PC-3 (cell line): Measurements from ENCODE around the gene DNAL1. TPM values are rescaled to one million over a fixed set of nuclear protein-coding genes. Genes with fewer than 3 reads are reported as not detected.

Experiments used
- ATAC-seq: fragments of 200-7000 bp; cut with Tn5 transposase; 2 replicates; pipeline ENCODE4 v1.9.1; 2020; ENCODE audit warnings: mild to moderate bottlenecking, moderate library complexity
- BruUV-seq: library from RNA; stranded (reverse); fragments of 400-500 nt; replicated peaks from 2 replicates; lab custom pipeline; 2021; lab: Mats Ljungman, UMichigan
- CTCF ChIA-PET: fragments of 300-600 bp; sonication (Branson Sonifier 250); formaldehyde crosslinking; loops from one replicate; lab custom pipeline; 2022; ENCODE audit warnings: antibody characterized with exemption; lab: Charles Lee
- POLR2A ChIA-PET: fragments of 300-600 bp; sonication (Branson Sonifier 250); formaldehyde crosslinking; loops from one replicate; lab custom pipeline; 2022; ENCODE audit warnings: antibody characterized with exemption; ENCODE audit not compliant: unreplicated experiment; lab: Charles Lee
- DNase-seq: peaks from one replicate; pipeline ENCODE4 v3.0.0-alpha.2; 2015
- H2AFZ ChIP-seq: fragments of 300-600 bp; sonication (generic); 2 replicates; pipeline ENCODE4 v1.6.0; 2016; ENCODE audit warnings: antibody characterized with exemption, low read length
- H3F3A ChIP-seq: fragments of 300-600 bp; sonication (generic); one replicate; pipeline ENCODE4 v1.6.0; 2017; ENCODE audit warnings: antibody characterized with exemption, low read length, control low read depth, mild to moderate bottlenecking; ENCODE audit not compliant: unreplicated experiment
- H3K27ac ChIP-seq: fragments of 300-600 bp; sonication (generic); 2 replicates; pipeline ENCODE4 v1.5.1; 2016; ENCODE audit warnings: mild to moderate bottlenecking, low read length
- H3K27me3 ChIP-seq: fragments of 300-600 bp; sonication (generic); 2 replicates; pipeline ENCODE4 v1.6.1; 2016; ENCODE audit warnings: low read length, mixed read lengths
- H3K36me3 ChIP-seq: fragments of 300-600 bp; sonication (generic); 2 replicates; pipeline ENCODE4 v1.6.1; 2016; ENCODE audit warnings: low read depth, mixed run types, low read length, mixed read lengths
- H3K4me1 ChIP-seq: fragments of 300-600 bp; sonication (generic); 2 replicates; pipeline ENCODE4 v1.5.1; 2016; ENCODE audit warnings: low read length; ENCODE audit not compliant: insufficient read depth
- H3K4me2 ChIP-seq: fragments of 300-600 bp; sonication (generic); 2 replicates; pipeline ENCODE4 v1.6.0; 2016; ENCODE audit warnings: low read length
- H3K4me3 ChIP-seq: fragments of 300-600 bp; sonication (generic); 2 replicates; pipeline ENCODE4 v1.5.1; 2016; ENCODE audit warnings: mild to moderate bottlenecking, low read length, mixed read lengths
- H3K79me2 ChIP-seq: fragments of 300-600 bp; sonication (generic); 2 replicates; pipeline ENCODE4 v1.6.1; 2017; ENCODE audit warnings: low read length, mixed read lengths
- H3K9ac ChIP-seq: fragments of 300-600 bp; sonication (generic); 2 replicates; pipeline ENCODE4 v1.6.0; 2016; ENCODE audit warnings: mild to moderate bottlenecking, low read length
- H3K9me2 ChIP-seq: fragments of 300-600 bp; sonication (generic); replicated peaks from 2 replicates; pipeline ENCODE4 v1.6.1; 2016; ENCODE audit warnings: mixed run types, low read length, mixed read lengths
- H3K9me3 ChIP-seq: fragments of 300-600 bp; sonication (generic); 2 replicates; pipeline ENCODE4 v1.6.1; 2016; ENCODE audit warnings: low read length, mixed read lengths
- H4K20me1 ChIP-seq: fragments of 300-600 bp; sonication (generic); 2 replicates; pipeline ENCODE4 v1.6.1; 2016; ENCODE audit warnings: low read length, mixed read lengths
- CTCF ChIP-seq: fragments of 300-600 bp; sonication (generic); conservative IDR thresholded peaks from 2 replicates; pipeline ENCODE4 v1.5.1; 2017; ENCODE audit warnings: antibody characterized with exemption, low read depth, mild to moderate bottlenecking, low read length
- EZH2 ChIP-seq: fragments of 300-600 bp; sonication (generic); IDR thresholded peaks from one replicate; pipeline ENCODE4 v1.6.1; 2017; ENCODE audit warnings: antibody characterized with exemption, mild to moderate bottlenecking, low read length; ENCODE audit not compliant: unreplicated experiment
- EZH2phosphoT487 ChIP-seq: fragments of 300-600 bp; sonication (generic); IDR thresholded peaks from 2 replicates; pipeline ENCODE4 v1.6.1; 2018; ENCODE audit warnings: mild to moderate bottlenecking, antibody characterized with exemption, low read length, borderline replicate concordance
- intact Hi-C: fragments of 100-400 bp; cut with micrococcal nuclease; formaldehyde crosslinking; loops from 2 replicates; pipeline ENCODE4 v1.9.0; 2023
- total RNA-seq: library from RNA; depleted of rRNA; stranded (reverse); fragments of >200 nt; gene quantifications from 2 replicates; pipeline ENCODE4 v1.2.3, GENCODE V29; 2014

DNAL1 gene
- total RNA-seq, 1 experiment from 2014 or later = 2.6 TPM

GRCh38 chr14:73744175-73744867 lies 99.5 kb downstream of the DNAL1 start:
- peak overlapping the region; percentile 76 for H3K27ac ChIP-seq
- H3K36me3 ChIP-seq = peaks cover 4% of the 10 kb centered on the region; the same call in 1 of the 2 replicates
- no peak for TF ChIP-seq EZH2phosphoT487
- TF ChIP-seq EZH2 = no peak
- TF ChIP-seq CTCF = no peak
- DNase-seq = no peak
- peaks cover 97% of the 10 kb centered on the region for H3K79me2 ChIP-seq
- peak overlapping the region; percentile 20; the same call in 1 of the 2 replicates for H3K9ac ChIP-seq
- H3K9me2 ChIP-seq = no peaks in the 10 kb centered on the region
- peaks cover 4% of the 10 kb centered on the region for H3F3A ChIP-seq
- intact Hi-C loops = no loop called here
- H3K9me3 ChIP-seq = no peaks in the 10 kb centered on the region
- H3K4me2 ChIP-seq = peak overlapping the region; percentile 71
- no peak overlapping the region; the same call in 1 of the 2 replicates for H3K4me3 ChIP-seq
- no TSS peak for BruUV-seq
- ChIA-PET POLR2A (no interaction called here), CTCF (interaction anchor here (1.1 kb wide), 1 partner anchor 14 kb away, joined by 4 read pairs; no protein-coding TSS in a partner anchor)
- H2AFZ ChIP-seq = no peak overlapping the region
- H4K20me1 ChIP-seq = peaks cover 53% of the 10 kb centered on the region
- H3K27me3 ChIP-seq = no peaks in the 10 kb centered on the region
- ATAC-seq = no peak
- peaks cover 78% of the 10 kb centered on the region for H3K4me1 ChIP-seq

DNA sequence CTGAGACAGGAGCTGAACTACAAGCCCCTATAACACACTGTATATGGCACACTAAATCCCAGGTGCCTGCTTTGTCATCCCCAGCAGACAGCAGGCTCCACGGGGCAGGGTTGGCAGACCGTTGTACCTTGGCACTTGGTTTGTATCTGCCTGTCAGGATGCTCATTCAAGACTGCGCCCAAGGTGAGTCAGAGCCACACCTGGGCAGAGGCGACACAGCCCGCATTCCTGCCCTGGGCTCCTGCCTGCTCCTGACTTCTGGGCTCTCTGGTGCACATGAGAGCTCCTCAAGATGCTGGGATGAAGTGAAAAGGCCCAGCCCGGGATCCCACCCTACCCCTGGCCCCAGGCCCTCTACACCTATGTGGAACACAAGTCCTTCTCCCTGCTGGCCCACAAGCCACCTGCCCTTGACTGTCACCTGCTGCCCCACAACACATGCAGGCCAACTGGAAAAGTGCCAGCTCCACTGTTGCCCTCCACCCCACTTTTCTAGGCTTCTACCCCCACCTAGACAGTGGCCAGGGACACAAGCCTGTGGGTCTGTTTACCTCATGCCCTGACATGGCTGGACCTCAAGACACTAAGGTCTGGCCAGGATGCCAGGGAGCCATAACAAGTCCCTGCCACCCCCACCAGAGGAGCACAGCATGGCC lies 100.2 kb downstream of the DNAL1 start:
- Histone ChIP-seq H3K36me3 (no peaks in the 10 kb centered on the region; the same call in 1 of the 2 replicates), H3K4me1 (peaks cover 73% of the 10 kb centered on the region), H2AFZ (no peak overlapping the region), H3K27me3 (no peaks in the 10 kb centered on the region), H3K4me2 (peak overlapping the region; percentile 71), H3K9me2 (no peaks in the 10 kb centered on the region), H3K9ac (peak overlapping the region; percentile 20; the same call in 1 of the 2 replicates), H3K9me3 (no peaks in the 10 kb centered on the region), H3K4me3 (peak overlapping the region; percentile 4; the same call in 1 of the 2 replicates), H4K20me1 (peaks cover 55% of the 10 kb centered on the region), H3K79me2 (peaks cover 97% of the 10 kb centered on the region), H3K27ac (peak overlapping the region; percentile 76), H3F3A (peaks cover 4% of the 10 kb centered on the region)
- TF ChIP-seq CTCF (no peak), EZH2phosphoT487 (no peak), EZH2 (no peak)
- ATAC-seq = peak; percentile 66
- intact Hi-C loops = no loop called here
- ChIA-PET CTCF (interaction anchor here (0.6 to 1.1 kb wide), 2 partner anchors 13 to 58 kb away, joined by 4 to 6 read pairs; no protein-coding TSS in a partner anchor), POLR2A (interaction anchor here (0.5 kb wide), 1 partner anchor 13 kb away, joined by 3 read pairs; no protein-coding TSS in a partner anchor)
- no TSS peak for BruUV-seq
- DNase-seq = peak; percentile 91
